GM23338 (cell line): Measurements from ENCODE around the gene GDA. TPM values are rescaled to one million over a fixed set of nuclear protein-coding genes. Genes with fewer than 3 reads are reported as not detected.

Source experiments
- ATAC-seq: fragments of 200-7000 bp; cut with Tn5 transposase; 3 replicates; pipeline ENCODE4 v1.9.1; 2020
- DNase-seq: peaks from one replicate; pipeline ENCODE4 v3.0.0-alpha.2; 2015; ENCODE audit warnings: low spot score
- H2AFZ ChIP-seq: fragments of 200-600 bp; sonication (generic); 2 replicates; pipeline ENCODE4 v1.8.0; 2016; ENCODE audit warnings: antibody characterized with exemption, mild to moderate bottlenecking, moderate library complexity
- H3F3A ChIP-seq: fragments of 200-600 bp; sonication (generic); replicated peaks from 2 replicates; pipeline ENCODE4 v1.8.0; 2017; ENCODE audit warnings: antibody characterized with exemption, mixed run types, low read depth
- H3K27ac ChIP-seq: fragments of 200-600 bp; sonication (generic); 2 replicates; pipeline ENCODE4 v1.6.1; 2016; ENCODE audit warnings: low read depth
- H3K27me3 ChIP-seq: fragments of 200-600 bp; sonication (generic); 2 replicates; pipeline ENCODE4 v1.8.0; 2016; ENCODE audit warnings: mild to moderate bottlenecking, mixed run types, moderate library complexity; ENCODE audit not compliant: insufficient read depth
- H3K36me3 ChIP-seq: fragments of 200-600 bp; sonication (generic); 2 replicates; pipeline ENCODE4 v1.8.0; 2016; ENCODE audit warnings: mild to moderate bottlenecking; ENCODE audit not compliant: insufficient read depth
- H3K4me1 ChIP-seq: fragments of 200-600 bp; sonication (generic); 2 replicates; pipeline ENCODE4 v1.8.0; 2016; ENCODE audit warnings: mild to moderate bottlenecking, moderate library complexity; ENCODE audit not compliant: insufficient read depth
- H3K4me2 ChIP-seq: fragments of 200-600 bp; sonication (generic); 2 replicates; pipeline ENCODE4 v1.7.1; 2017; ENCODE audit warnings: mixed run types
- H3K4me3 ChIP-seq: fragments of 200-600 bp; sonication (generic); 2 replicates; pipeline ENCODE4 v1.6.1; 2016; ENCODE audit warnings: mixed run types
- H3K79me2 ChIP-seq: fragments of 200-600 bp; sonication (generic); replicated peaks from 2 replicates; pipeline ENCODE4 v1.8.0; 2017; ENCODE audit warnings: mild to moderate bottlenecking; ENCODE audit not compliant: insufficient read depth
- H3K9me2 ChIP-seq: fragments of 200-600 bp; sonication (generic); 2 replicates; pipeline ENCODE4 v1.8.0; 2017; ENCODE audit not compliant: insufficient read depth
- H4K20me1 ChIP-seq: fragments of 200-600 bp; sonication (generic); replicated peaks from 2 replicates; pipeline ENCODE4 v1.8.0; 2017; ENCODE audit warnings: mild to moderate bottlenecking; ENCODE audit not compliant: insufficient read depth
- H3K27ac Mint-ChIP-seq: 2 replicates; pipeline ENCODE4 v1.8.0; 2020; ENCODE audit warnings: inconsistent platforms, mild to moderate bottlenecking, moderate library complexity, mixed read lengths
- H3K27me3 Mint-ChIP-seq: 3 replicates; pipeline ENCODE4 v1.8.0; 2022; ENCODE audit warnings: low read depth, mild to moderate bottlenecking, moderate library complexity, mixed read lengths, inconsistent platforms; ENCODE audit not compliant: insufficient read depth, poor library complexity
- H3K36me3 Mint-ChIP-seq: 3 replicates; pipeline ENCODE4 v1.8.0; 2021; ENCODE audit warnings: low read depth, mild to moderate bottlenecking, inconsistent platforms, moderate library complexity, mixed read lengths
- H3K4me1 Mint-ChIP-seq: 3 replicates; pipeline ENCODE4 v1.8.0; 2020; ENCODE audit warnings: mild to moderate bottlenecking, inconsistent platforms, mixed read lengths
- H3K4me3 Mint-ChIP-seq: 3 replicates; pipeline ENCODE4 v1.8.0; 2021; ENCODE audit warnings: moderate library complexity, mild to moderate bottlenecking, inconsistent platforms, mixed read lengths
- H3K9me3 Mint-ChIP-seq: 3 replicates; pipeline ENCODE4 v1.8.0; 2020; ENCODE audit warnings: moderate library complexity, mild to moderate bottlenecking, inconsistent platforms, mixed read lengths
- CTCF ChIP-seq, 2 experiments: fragments of 200-600 bp in 1 of 2; sonication (generic) in 1 of 2; conservative IDR thresholded peaks; 2 replicates each; pipeline versions ENCODE4 v1.5.1 to v1.6.1; 2016 to 2017; ENCODE audit warnings: antibody characterized with exemption in 2 of 2, low read depth in 2 of 2, mild to moderate bottlenecking in 2 of 2, moderate library complexity in 1 of 2
- EZH2 ChIP-seq: fragments of 200-600 bp; sonication (generic); IDR thresholded peaks from one replicate; pipeline ENCODE4 v1.8.0; 2017; ENCODE audit warnings: antibody characterized with exemption, mild to moderate bottlenecking, low read depth; ENCODE audit not compliant: unreplicated experiment
- EZH2phosphoT487 ChIP-seq: fragments of 200-600 bp; sonication (generic); IDR thresholded peaks from one replicate; pipeline ENCODE4 v1.8.1; 2018; ENCODE audit warnings: antibody characterized with exemption; ENCODE audit not compliant: unreplicated experiment
- POLR2AphosphoS5 ChIP-seq: IDR thresholded peaks from 2 replicates; pipeline ENCODE4 v1.6.1; 2016; ENCODE audit warnings: antibody characterized with exemption, low read depth
- ZNF114 ChIP-seq: fragments of 250-450 bp; sonication (Bioruptor Pico); IDR thresholded peaks from 2 replicates; pipeline ENCODE4 v1.5.0; 2020; ENCODE audit warnings: mild to moderate bottlenecking, moderate library complexity
- ZNF331 ChIP-seq: fragments of 250-450 bp; sonication (Bioruptor Pico); IDR thresholded peaks from 2 replicates; pipeline ENCODE4 v1.5.0; 2020; ENCODE audit warnings: low read depth, mild to moderate bottlenecking, moderate library complexity
- ZNF462 ChIP-seq: fragments of 250-450 bp; sonication (Bioruptor Pico); IDR thresholded peaks from 2 replicates; pipeline ENCODE4 v1.5.0; 2020; ENCODE audit warnings: mild to moderate bottlenecking, moderate library complexity
- polyA plus RNA-seq: library from polyadenylated mRNA; unstranded; fragments of >200 nt; fragmentation: Nextera tagmentation; extraction: Ambion mirVana; gene quantifications from 2 replicates; pipeline ENCODE4 v1.2.1, GENCODE V29; 2016
- total RNA-seq: library from RNA; depleted of rRNA; stranded (reverse); fragments of >200 nt; shearing (Covaris generic); gene quantifications from 2 replicates; pipeline ENCODE4 v1.2.3, GENCODE V29; 2014

The GDA gene
- total and polyA plus RNA-seq, 2 experiments from 2014 or later: 4.0 to 5.8 TPM

GRCh38 chr9:72151104-72151503 lies 1.9 kb downstream of the GDA start (continued):
- TF ChIP-seq ZNF462 (no peak), EZH2 (no peak), EZH2phosphoT487 (no peak), POLR2AphosphoS5 (no peak), ZNF114 (CRISPR knock-in tag) (no peak), CTCF (conservative IDR thresholded peaks at IDR 0.05; ENCODE audit: low read depth in 2 of 2) (no peak)

- ATAC-seq: no peak
- no peak overlapping the region for H3K4me3 ChIP-seq
- TF ChIP-seq ZNF331 (CRISPR knock-in tag) (no peak), ZNF114 (CRISPR knock-in tag) (no peak), ZNF462 (no peak)
Measured at GRCh38 chr9:72154468-72155285, 5.4 kb downstream of the GDA start.

More at GRCh38 chr9:72154468-72155285, 5.4 kb downstream of the GDA start:
- Histone ChIP-seq H3K27me3 (peaks cover 16% of the 10 kb centered on the region), H3K9me2 (no peaks in the 10 kb centered on the region), H3F3A (no peaks in the 10 kb centered on the region), H4K20me1 (no peaks in the 10 kb centered on the region), H3K27ac (no peak overlapping the region), H3K36me3 (no peaks in the 10 kb centered on the region), H3K4me2 (no peak overlapping the region), H3K79me2 (no peaks in the 10 kb centered on the region), H3K4me1 (no peaks in the 10 kb centered on the region), H2AFZ (no peak overlapping the region)
- Mint-ChIP-seq H3K27ac (no peak overlapping the region), H3K4me1 (no peaks in the 10 kb centered on the region; the same call in 1 of the 3 replicates), H3K4me3 (no peak overlapping the region), H3K36me3 (no peaks in the 10 kb centered on the region), H3K27me3 (peaks cover 13% of the 10 kb centered on the region), H3K9me3 (no peaks in the 10 kb centered on the region)
- no peak for DNase-seq
